Activated CD8-positive, alpha-beta memory T cell treated with anti-CD3 and anti-CD28 coated beads, Interleukin-2, amount 50 U/mL, for 4 hours (primary cell): ENCODE measurements around the gene POLD4.
"Not testable (repeated sequence)": the region's sequence is repeated elsewhere in the genome, so short reads cannot be mapped to it uniquely, and the experiment has no call there.

Source experiments
- DNase-seq: peaks from one replicate; pipeline ENCODE4 v3.0.0-alpha.2; 2020

POLD4 gene

GRCh38 chr11:67351275-67352005, 1.9 kb downstream of the POLD4 start:
- DNase-seq, result peak; percentile 73

GRCh38 chr11:67349928-67350465, 3.3 kb downstream of the POLD4 start:
- DNase-seq, result no peak

GRCh38 chr11:67349457-67349856, 3.9 kb downstream of the POLD4 start:
- no peak for DNase-seq

GRCh38 chr11:67349036-67349435, 4.3 kb downstream of the POLD4 start:
- no peak for DNase-seq

- no peak for DNase-seq
These were observed 5.2 kb downstream of the POLD4 start for GRCh38 chr11:67347964-67348749.

GRCh38 chr11:67345920-67346819, 7.2 kb downstream of the POLD4 start:
- no peak for DNase-seq

- no peak for DNase-seq
These were observed 8.0 kb downstream of the POLD4 start for GRCh38 chr11:67345247-67345919.

- no peak for DNase-seq
These were observed 9.1 kb downstream of the POLD4 start for GRCh38 chr11:67344264-67344663.

GRCh38 chr11:67337257-67337656, 16.1 kb downstream of the POLD4 start:
- DNase-seq, result no peak

- no peak for DNase-seq
These were observed 21.2 kb downstream of the POLD4 start for GRCh38 chr11:67332081-67332691.

- DNase-seq, result no peak
These were observed 29.8 kb downstream of the POLD4 start for GRCh38 chr11:67323526-67323925.

- DNase-seq, result no peak
These were observed 31.3 kb downstream of the POLD4 start for GRCh38 chr11:67322049-67322448.

GRCh38 chr11:67321313-67321871, 32.0 kb downstream of the POLD4 start:
- no peak for DNase-seq

- DNase-seq, result no peak
These were observed 32.7 kb downstream of the POLD4 start for GRCh38 chr11:67320691-67321090.

GRCh38 chr11:67320011-67320410, 33.3 kb downstream of the POLD4 start:
- no peak for DNase-seq

- DNase-seq, result not testable (repeated sequence)
These were observed 34.5 kb downstream of the POLD4 start for GRCh38 chr11:67318876-67319275.

- no peak for DNase-seq
These were observed 35.3 kb downstream of the POLD4 start for GRCh38 chr11:67317888-67318555.

- peak; percentile 99 for DNase-seq
These were observed 36.0 kb downstream of the POLD4 start for GRCh38 chr11:67317205-67317887.

- DNase-seq, result no peak
These were observed 36.5 kb downstream of the POLD4 start for GRCh38 chr11:67316882-67317204.

- no peak for DNase-seq
These were observed 37.9 kb downstream of the POLD4 start for GRCh38 chr11:67315325-67315909.
